ENCODE results near the gene STOML1. TPM values are rescaled to one million over a fixed set of nuclear protein-coding genes. Genes with fewer than 3 reads are reported as not detected.

STOML1 gene
- total RNA-seq, 1 experiment from 2014 or later: 5.0 TPM

- no peak overlapping the region for H3K9ac ChIP-seq (ENCODE audit: low read length)
- no peak overlapping the region for H2AFZ ChIP-seq (ENCODE audit: low read depth, low read length, poor library complexity, severe bottlenecking)
- no peak for TF ChIP-seq CTCF (IDR thresholded peaks at IDR 0.05 in 2 of 3, conservative IDR thresholded peaks at IDR 0.05 in 1 of 3; ENCODE audit: borderline replicate concordance in 1 of 3, insufficient read depth in 1 of 3, low read depth in 2 of 3, low read length in 2 of 3)
- TF ChIP-seq YY1 (IDR thresholded peaks at IDR 0.05; ENCODE audit: extremely low read depth, insufficient replicate concordance, low read depth, low read length): no peak
- no peak for TF ChIP-seq TCF7L2 (IDR thresholded peaks at IDR 0.05; ENCODE audit: borderline replicate concordance, extremely low read depth, insufficient read depth, insufficient read length)
- no peak for TF ChIP-seq SIN3A (IDR thresholded peaks at IDR 0.05; ENCODE audit: low read depth)
- no peak for TF ChIP-seq POLR2A (IDR thresholded peaks at IDR 0.05; ENCODE audit: borderline replicate concordance, extremely low read depth, insufficient read depth, insufficient read length)
- TF ChIP-seq CBX3 (IDR thresholded peaks at IDR 0.05; ENCODE audit: low read depth): no peak
- TF ChIP-seq RAD21 (IDR thresholded peaks at IDR 0.05; ENCODE audit: low read depth): no peak
- no peak for TF ChIP-seq FOSL1 (IDR thresholded peaks at IDR 0.05; ENCODE audit: low read depth)
- no peak for TF ChIP-seq CEBPB (IDR thresholded peaks at IDR 0.05; ENCODE audit: low read depth)
- TF ChIP-seq EZH2 (IDR thresholded peaks at IDR 0.05): no peak
- TF ChIP-seq ATF3 (IDR thresholded peaks at IDR 0.05): no peak
- no peak for TF ChIP-seq ZFX (IDR thresholded peaks at IDR 0.05)
- TF ChIP-seq ZNF274 (IDR thresholded peaks at IDR 0.05; ENCODE audit: low read depth, low read length): no peak
- TF ChIP-seq SRF (IDR thresholded peaks at IDR 0.05; ENCODE audit: low read depth): no peak
- TF ChIP-seq POLR2AphosphoS5 (IDR thresholded peaks at IDR 0.05; ENCODE audit: low read depth, low read length): no peak
- TF ChIP-seq EGR1 (IDR thresholded peaks at IDR 0.05; ENCODE audit: low read depth): no peak
- no peak for TF ChIP-seq ELF1 (IDR thresholded peaks at IDR 0.05; ENCODE audit: borderline replicate concordance, low read depth)
- TF ChIP-seq ZBTB33 (IDR thresholded peaks at IDR 0.05; ENCODE audit: extremely low read depth, insufficient replicate concordance, low read length): no peak
- TF ChIP-seq SP1 (IDR thresholded peaks at IDR 0.05; ENCODE audit: low read depth): no peak
- DNase-seq (ENCODE audit: low read depth, low spot score) (no peak), ATAC-seq (no peak)
- no peaks in the 10 kb centered on the region for H3K27me3 ChIP-seq (ENCODE audit: insufficient read depth, low read length)
- H3K79me2 ChIP-seq (ENCODE audit: insufficient read depth, low read length): no peaks in the 10 kb centered on the region
- 0 out of 2 replicates have a peak overlapping the region, but pooled peaks have one; percentile 7 for H3K4me2 ChIP-seq (ENCODE audit: low read length)
- no peaks in the 10 kb centered on the region for H3K36me3 ChIP-seq (ENCODE audit: control insufficient read depth in 1 of 2, insufficient read depth in 2 of 2, low read length in 2 of 2)
- no peaks in the 10 kb centered on the region for H4K20me1 ChIP-seq (ENCODE audit: insufficient read depth)
- ChIA-PET RAD21 (ENCODE audit: low non-redundant PET in 1 of 2, low total read pairs in 2 of 2, uncharacterized antibody in 2 of 2, unreplicated experiment in 2 of 2) (interaction anchor here in 1 of 2 experiments (0.7 kb wide), 1 partner anchor 10 kb away, joined by 3 read pairs; no protein-coding TSS in a partner anchor), POLR2A (no interaction called here), CTCF (interaction anchor here (1.6 kb wide), 1 partner anchor 11 kb away, joined by 7 read pairs; no protein-coding TSS in a partner anchor)
- H3K9me2 ChIP-seq (ENCODE audit: insufficient read depth): no peaks in the 10 kb centered on the region
- intact Hi-C loops (cut with micrococcal nuclease): no loop called here
- H3K4me1 ChIP-seq (ENCODE audit: control insufficient read depth in 1 of 2, insufficient read depth in 2 of 2, low read length in 2 of 2): peaks cover 0 to 18% of the 10 kb centered on the region in 2 experiments; a peak in 2 of 4 replicates
- no peak overlapping the region for H3K4me3 ChIP-seq (replicated peaks in 1 of 2; ENCODE audit: low read depth in 1 of 2, low read length in 2 of 2)
- H3K27ac ChIP-seq (ENCODE audit: low read depth, low read length): no peak overlapping the region
- no TSS peak for BruUV-seq (replicated peaks)
- no peaks in the 10 kb centered on the region for H3K9me3 ChIP-seq (ENCODE audit: control insufficient read depth in 1 of 2, insufficient read depth in 1 of 2, low read depth in 1 of 2, low read length in 2 of 2)
These were observed 51.8 kb downstream of the STOML1 start for GRCh38 chr15:73940061-73940981.

Measured in HCT116 (cell line).